HG03520 (cell line): ENCODE measurements around the gene RADIL.

Experiments used
- ATAC-seq: cut with Tn5 transposase; IDR thresholded peaks from one replicate; pipeline ENCODE4 v1.9.1; 2021; ENCODE audit warnings: mild to moderate bottlenecking, moderate library complexity; ENCODE audit not compliant: unreplicated experiment

RADIL gene

GRCh38 chr7:4884164-4884563 is 648 bp upstream of the RADIL start:
- ATAC-seq = no peak

- no peak for ATAC-seq
These were observed 514 bp downstream of the RADIL start for GRCh38 chr7:4883033-4883371.

GRCh38 chr7:4882169-4883032 is 1.1 kb downstream of the RADIL start:
- no peak for ATAC-seq

GRCh38 chr7:4880218-4880617 is 3.3 kb downstream of the RADIL start:
- ATAC-seq = no peak

- no peak for ATAC-seq
These were observed 4.0 kb downstream of the RADIL start for GRCh38 chr7:4879396-4880081.

- ATAC-seq = no peak
These were observed 4.9 kb downstream of the RADIL start for GRCh38 chr7:4878336-4879335.

- ATAC-seq = no peak
These were observed 6.9 kb downstream of the RADIL start for GRCh38 chr7:4876586-4876985.

- no peak for ATAC-seq
These were observed 8.1 kb downstream of the RADIL start for GRCh38 chr7:4875391-4875790.

GRCh38 chr7:4873071-4873944 is 10.2 kb downstream of the RADIL start:
- ATAC-seq = no peak

GRCh38 chr7:4871930-4872675 is 11.4 kb downstream of the RADIL start:
- no peak for ATAC-seq

- no peak for ATAC-seq
These were observed 12.3 kb downstream of the RADIL start for GRCh38 chr7:4871056-4871680.

- no peak for ATAC-seq
These were observed 15.0 kb downstream of the RADIL start for GRCh38 chr7:4868493-4868892.

- ATAC-seq = no peak
These were observed 16.7 kb downstream of the RADIL start for GRCh38 chr7:4866528-4867496.

GRCh38 chr7:4862156-4862555 is 21.4 kb downstream of the RADIL start:
- no peak for ATAC-seq

GRCh38 chr7:4861673-4862072 is 21.8 kb downstream of the RADIL start, which contains the start of gene PAPOLB:
PAPOLB (minus strand) TSS chr7:4862030; CDS start chr7:4861810, 220 bp downstream.
- ATAC-seq = no peak

- ATAC-seq = no peak
These were observed 22.3 kb downstream of the RADIL start for GRCh38 chr7:4861227-4861626.

GRCh38 chr7:4857189-4857588 is 26.3 kb downstream of the RADIL start:
- ATAC-seq = no peak
